CD1c-positive myeloid dendritic cell (primary cell): ENCODE data around the gene LYZL1.
"Not testable (repeated sequence)": the region's sequence is repeated elsewhere in the genome, so short reads cannot be mapped to it uniquely, and the experiment has no call there.

ENCODE experiments used
- DNase-seq: peaks from one replicate; pipeline ENCODE4 v3.0.0-alpha.2; 2016; ENCODE audit errors: extremely low spot score

The LYZL1 gene

DNA sequence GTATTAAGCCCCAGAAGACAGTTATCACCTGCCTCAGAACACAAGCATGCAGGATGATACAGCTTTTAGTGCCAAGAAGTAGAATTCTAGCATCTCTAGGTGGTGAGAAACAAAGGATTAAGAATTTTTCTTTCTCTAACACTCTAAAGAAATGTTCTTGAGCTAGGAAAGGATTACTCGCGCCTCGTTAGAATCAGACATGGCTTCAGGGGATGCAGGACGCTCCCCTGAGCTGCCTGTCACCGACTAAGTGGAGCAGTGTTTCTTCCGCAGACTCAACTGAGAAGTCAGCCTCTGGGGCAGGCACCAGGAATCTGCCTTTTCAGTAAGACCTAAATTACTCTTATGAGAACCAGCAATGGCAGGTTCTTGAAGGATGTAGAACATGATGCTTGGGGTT, at the start of gene LYZL1:
Gene LYZL1, plus strand, starts transcription at position 165 of the 400 bp plus-strand sequence. CDS start 2,798 bp downstream, outside the sequence.
- not testable (repeated sequence) for DNase-seq

DNA sequence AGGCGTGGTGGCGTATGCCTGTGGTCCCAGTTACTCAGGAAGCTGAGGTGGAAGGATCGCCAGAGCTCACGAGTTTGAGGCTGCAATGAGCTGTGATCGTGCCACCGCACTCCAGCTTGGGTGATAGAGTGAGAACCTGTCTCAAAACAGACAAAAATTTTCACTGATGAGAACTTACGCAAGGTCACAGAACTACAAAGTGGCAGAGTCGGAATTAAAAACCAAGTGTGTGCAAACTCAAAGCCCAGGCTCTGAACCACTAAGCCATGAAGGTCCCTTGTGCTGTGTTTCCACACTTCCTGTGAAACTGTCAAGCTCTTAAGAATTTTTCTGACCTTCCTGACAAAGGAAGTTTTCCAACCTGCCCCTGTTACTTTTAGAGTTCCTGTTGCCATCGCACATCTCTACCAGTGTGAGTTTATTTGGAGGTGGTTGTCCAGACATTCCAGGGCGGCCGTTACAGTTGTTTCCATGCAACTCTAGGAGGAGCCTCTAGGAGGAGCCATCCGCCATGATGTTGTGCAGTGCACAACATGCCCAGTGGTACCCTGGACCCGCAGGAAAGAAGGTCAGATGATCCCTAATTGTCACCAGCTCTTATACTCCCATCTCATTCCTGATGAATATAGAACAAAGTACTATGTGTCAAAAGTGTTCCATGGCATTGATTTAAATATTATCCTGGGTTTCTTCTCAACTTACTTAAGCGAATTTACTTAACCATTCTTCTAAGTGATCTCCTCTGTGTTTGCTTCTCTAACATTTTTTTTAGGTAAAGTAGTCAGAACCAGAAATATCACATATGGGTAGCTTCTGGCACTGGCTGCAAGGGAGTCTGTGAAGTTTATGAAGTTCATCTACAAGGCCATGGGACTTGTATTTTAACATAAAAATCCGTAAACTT, 49.0 kb upstream of the LYZL1 start:
- no peak for DNase-seq

- DNase-seq, result no peak
Measured at GRCh38 chr10:29240986-29241660, 47.7 kb upstream of the LYZL1 start.

- DNase-seq, result no peak
Measured at GRCh38 chr10:29241925-29242324, 46.9 kb upstream of the LYZL1 start.

GRCh38 chr10:29243066-29243465, 45.8 kb upstream of the LYZL1 start:
- DNase-seq, result no peak

DNA sequence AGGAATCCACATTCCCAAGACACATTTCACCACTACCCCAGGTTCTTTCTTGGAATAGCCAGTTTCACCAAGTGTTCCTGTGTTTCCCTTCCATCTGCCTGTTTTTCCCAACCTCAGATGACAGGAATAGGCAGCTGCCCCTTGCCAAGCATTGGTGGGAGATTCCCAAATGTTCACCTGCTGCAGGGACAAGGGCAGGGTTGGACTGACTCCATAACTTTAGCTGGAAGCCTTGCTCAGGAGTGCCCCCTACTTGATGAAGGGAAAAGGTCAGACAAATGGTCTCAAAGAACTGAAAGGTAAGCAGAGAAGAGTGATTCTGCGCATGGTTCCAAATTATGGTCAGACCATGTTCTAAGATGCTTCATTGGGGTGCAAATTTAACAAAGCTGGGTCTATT, 45.1 kb upstream of the LYZL1 start:
- DNase-seq, result no peak

GRCh38 chr10:29244978-29245377, 43.9 kb upstream of the LYZL1 start:
- DNase-seq, result no peak

DNA sequence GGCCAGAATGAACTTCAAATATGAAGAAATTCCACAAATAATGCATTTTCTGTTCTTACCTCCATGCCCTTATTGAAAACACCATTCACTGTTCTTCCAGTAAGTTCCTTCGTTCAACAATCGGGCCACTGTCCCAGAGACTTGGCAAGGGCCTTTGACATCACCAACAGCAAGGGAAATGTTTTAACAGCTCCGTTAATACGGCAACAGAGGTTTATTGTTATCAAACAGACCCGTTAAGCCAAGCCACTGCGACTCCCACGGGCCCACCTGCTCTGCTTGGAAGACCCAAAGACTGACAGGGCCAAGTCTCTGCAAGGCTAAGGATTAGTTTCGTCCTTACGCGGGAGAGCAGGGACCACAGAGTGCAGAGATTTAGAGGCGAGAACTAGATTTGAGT, 43.4 kb upstream of the LYZL1 start:
- DNase-seq, result no peak

DNA sequence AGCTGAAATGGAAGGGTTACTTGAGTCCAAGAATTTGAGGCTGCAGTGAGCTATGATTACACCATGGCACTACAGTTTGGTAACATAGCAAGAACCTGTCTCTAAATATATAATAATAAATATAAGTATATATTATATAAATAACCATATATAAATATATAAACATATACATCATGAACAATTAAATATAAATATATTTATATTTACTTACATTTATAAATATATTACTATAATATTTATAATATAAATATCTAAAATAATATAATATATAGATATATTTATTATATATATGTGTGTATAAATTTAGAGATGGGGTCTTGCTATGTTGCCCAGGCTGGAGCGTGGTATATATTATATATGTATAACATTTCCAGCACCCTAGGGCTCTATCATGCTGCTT, 42.4 kb upstream of the LYZL1 start:
- DNase-seq, result no peak

- DNase-seq, result no peak
Measured at GRCh38 chr10:29248158-29248557, 40.7 kb upstream of the LYZL1 start.

DNA sequence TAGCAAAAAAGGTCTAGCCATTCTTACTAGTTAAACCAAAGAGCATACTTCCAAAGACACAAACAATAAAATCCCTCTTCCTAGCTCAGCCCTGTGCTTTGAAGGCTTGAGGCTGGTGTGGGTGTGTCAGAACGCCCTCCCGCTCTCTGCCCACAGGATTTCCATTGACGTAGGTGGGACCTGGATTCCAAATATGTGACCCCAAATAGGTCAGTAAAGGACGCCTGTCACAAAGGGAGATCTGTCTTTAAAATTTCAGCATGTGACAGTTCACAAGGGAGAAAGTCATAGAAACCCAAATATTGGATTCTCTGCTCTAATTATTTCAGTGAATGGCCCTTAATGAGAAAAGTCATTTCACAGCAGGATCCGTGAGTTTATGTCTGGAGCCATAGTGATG, 39.9 kb upstream of the LYZL1 start:
- DNase-seq, result no peak

GRCh38 chr10:29250066-29250465, 38.8 kb upstream of the LYZL1 start:
- no peak for DNase-seq

GRCh38 chr10:29252811-29253689, 35.8 kb upstream of the LYZL1 start:
- DNase-seq, result no peak

DNA sequence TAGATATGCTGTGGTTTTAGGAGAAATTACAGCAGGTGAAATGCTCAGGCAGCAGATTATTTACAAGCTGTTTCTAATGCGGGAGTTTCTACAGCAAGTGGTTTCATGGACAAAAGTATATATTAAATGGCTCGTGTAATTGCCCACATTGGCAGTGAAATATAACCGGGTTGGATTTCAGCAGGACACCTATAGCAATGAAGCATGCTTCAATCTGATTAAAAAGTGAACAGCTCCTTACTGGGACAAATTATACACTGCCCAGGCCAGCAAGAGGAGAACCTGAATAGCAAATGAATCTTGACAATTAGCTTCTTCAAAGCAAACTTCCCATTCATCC, 35.2 kb upstream of the LYZL1 start:
- DNase-seq, result no peak

- DNase-seq, result no peak
Measured at GRCh38 chr10:29254123-29255046, 34.5 kb upstream of the LYZL1 start.

- DNase-seq, result no peak
Measured at GRCh38 chr10:29255104-29255503, 33.8 kb upstream of the LYZL1 start.

DNA sequence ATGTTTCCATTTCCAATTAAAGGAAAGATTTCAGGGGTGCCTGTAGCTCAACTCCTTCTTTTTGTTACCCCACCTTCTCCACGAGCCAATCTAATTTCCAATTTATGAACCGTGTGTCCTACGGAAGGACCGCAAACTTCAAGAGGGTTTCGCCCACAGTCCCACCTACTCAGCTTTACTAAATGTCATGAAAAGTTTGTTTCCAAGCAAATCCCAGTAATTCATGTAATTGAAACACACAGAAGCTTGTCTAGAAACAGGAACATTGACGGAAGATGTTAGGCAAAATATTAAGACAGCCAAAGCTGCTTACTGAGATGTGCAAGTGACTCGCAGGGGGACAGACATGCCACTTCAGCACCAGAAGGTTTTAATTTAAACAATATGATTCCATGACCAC, 32.9 kb upstream of the LYZL1 start:
- no peak for DNase-seq

DNA sequence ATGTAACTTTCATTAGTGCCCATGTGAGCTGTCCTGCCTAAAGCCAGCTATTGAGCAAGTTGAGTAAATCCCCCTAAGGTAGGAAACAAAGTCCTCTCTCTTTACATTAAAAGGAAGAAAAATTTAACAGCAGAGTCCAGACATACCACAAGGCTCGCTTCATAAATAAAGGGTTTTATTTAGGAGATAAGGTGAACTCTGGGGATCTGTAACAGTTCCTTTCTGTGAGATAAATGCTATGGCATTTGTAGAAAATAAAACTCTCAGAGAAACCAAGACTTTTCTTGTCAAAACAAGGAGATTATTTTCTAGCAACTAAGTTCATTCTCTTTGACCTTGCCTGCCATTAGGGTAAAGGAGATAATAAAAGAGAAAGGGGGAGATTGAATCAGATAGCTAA, 32.3 kb upstream of the LYZL1 start:
- DNase-seq, result no peak

DNA sequence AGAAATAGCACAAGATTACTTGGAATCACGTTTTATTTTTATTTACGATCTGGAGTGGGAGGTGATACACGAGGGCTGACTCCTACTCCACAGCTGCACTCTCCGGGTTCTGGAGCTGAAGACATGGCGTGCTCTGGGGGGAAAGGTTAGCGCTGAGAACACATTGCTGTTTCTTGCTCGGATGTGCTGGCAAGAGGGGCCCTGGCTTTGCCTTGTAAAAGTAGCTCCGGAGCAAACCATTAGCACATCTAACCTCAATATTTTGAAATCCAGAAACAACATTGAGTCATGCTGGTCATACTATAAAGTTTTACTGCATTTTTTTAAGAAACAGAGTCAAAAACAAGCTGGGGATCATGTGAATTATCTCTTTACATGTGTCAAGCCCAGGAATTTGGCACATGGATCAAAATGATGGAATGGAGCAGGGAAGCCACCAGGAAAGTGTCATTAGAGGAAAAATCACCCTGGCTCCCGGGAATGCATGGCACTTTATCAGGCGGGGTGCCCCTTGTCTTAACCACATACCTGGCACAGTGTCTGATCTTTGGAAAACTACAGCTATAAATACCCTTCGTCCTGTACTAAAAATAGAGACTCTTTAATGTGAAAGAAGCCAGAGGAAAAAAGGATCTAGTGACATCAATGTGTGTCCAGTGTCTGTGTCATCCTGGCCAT, 31.6 kb upstream of the LYZL1 start:
- DNase-seq, result no peak

- no peak for DNase-seq
Measured at GRCh38 chr10:29257784-29258135, 31.1 kb upstream of the LYZL1 start.

- DNase-seq, result no peak
Measured at GRCh38 chr10:29259498-29259897, 29.4 kb upstream of the LYZL1 start.
